HEK293T (cell line): Measurements from ENCODE around the gene GRM7.

Experiments used
- ARNT ChIP-seq: fragments of 450-650 bp; IDR thresholded peaks from 2 replicates; pipeline ENCODE4 v1.6.1; 2017; ENCODE audit warnings: mild to moderate bottlenecking
- BHLHE40 ChIP-seq: fragments of 450-650 bp; IDR thresholded peaks from 2 replicates; pipeline ENCODE4 v1.6.1; 2016; ENCODE audit warnings: mild to moderate bottlenecking, moderate library complexity, borderline replicate concordance
- CTBP1 ChIP-seq: fragments of 450-650 bp; IDR thresholded peaks from 2 replicates; pipeline ENCODE4 v1.6.1; 2016; ENCODE audit warnings: borderline replicate concordance
- ELF4 ChIP-seq: fragments of 450-650 bp; IDR thresholded peaks from 2 replicates; pipeline ENCODE4 v1.6.1; 2017; ENCODE audit warnings: antibody characterized with exemption
- FOXA1 ChIP-seq: fragments of 450-650 bp; IDR thresholded peaks from 2 replicates; pipeline ENCODE4 v1.6.1; 2016; ENCODE audit warnings: mild to moderate bottlenecking
- FOXM1 ChIP-seq: fragments of 450-650 bp; IDR thresholded peaks from 2 replicates; pipeline ENCODE4 v1.6.1; 2017; ENCODE audit warnings: mild to moderate bottlenecking, borderline replicate concordance
- HDGF ChIP-seq: fragments of 450-650 bp; IDR thresholded peaks from 2 replicates; pipeline ENCODE4 v1.6.1; 2017; ENCODE audit warnings: antibody characterized with exemption, borderline replicate concordance
- NFRKB ChIP-seq: fragments of 450-650 bp; IDR thresholded peaks from 2 replicates; pipeline ENCODE4 v1.6.1; 2016; ENCODE audit warnings: mild to moderate bottlenecking, moderate library complexity
- PKNOX1 ChIP-seq: fragments of 450-650 bp; IDR thresholded peaks from 2 replicates; pipeline ENCODE4 v1.6.1; 2016
- SUZ12 ChIP-seq: fragments of 450-650 bp; IDR thresholded peaks from 2 replicates; pipeline ENCODE4 v1.6.1; 2016; ENCODE audit warnings: mild to moderate bottlenecking
- ZNF384 ChIP-seq: fragments of 450-650 bp; IDR thresholded peaks from 2 replicates; pipeline ENCODE4 v1.6.1; 2016

GRCh38 chr3:7646851-7647250 is 785.9 kb downstream of the GRM7 start:
- TF ChIP-seq FOXA1 (no peak), SUZ12 (no peak), BHLHE40 (no peak), CTBP1 (no peak), HDGF (no peak), NFRKB (no peak), ZNF384 (no peak), ELF4 (no peak), FOXM1 (no peak), ARNT (no peak), PKNOX1 (no peak)
